GM18505 (cell line): ENCODE measurements around the gene FBXO9.
"Not testable (repeated sequence)": the region's sequence is repeated elsewhere in the genome, so short reads cannot be mapped to it uniquely, and the experiment has no call there.

Experiments
- ATAC-seq: cut with Tn5 transposase; IDR thresholded peaks from one replicate; pipeline ENCODE4 v1.9.1; 2021; ENCODE audit not compliant: unreplicated experiment
- POLR2A ChIP-seq: IDR thresholded peaks from 4 replicates; pipeline ENCODE4 v1.6.1; 2011; ENCODE audit warnings: borderline replicate concordance; ENCODE audit not compliant: insufficient read depth, insufficient read length; ENCODE audit errors: extremely low read depth

The FBXO9 gene

GRCh38 chr6:53056273-53056672 lies 8.9 kb upstream of the FBXO9 start:
- ATAC-seq = no peak
- TF ChIP-seq POLR2A = no peak

GRCh38 chr6:53058388-53059195 lies 6.6 kb upstream of the FBXO9 start:
- ATAC-seq = no peak
- no peak for TF ChIP-seq POLR2A

GRCh38 chr6:53059648-53060589 lies 5.3 kb upstream of the FBXO9 start:
- no peak for ATAC-seq
- no peak for TF ChIP-seq POLR2A

DNA sequence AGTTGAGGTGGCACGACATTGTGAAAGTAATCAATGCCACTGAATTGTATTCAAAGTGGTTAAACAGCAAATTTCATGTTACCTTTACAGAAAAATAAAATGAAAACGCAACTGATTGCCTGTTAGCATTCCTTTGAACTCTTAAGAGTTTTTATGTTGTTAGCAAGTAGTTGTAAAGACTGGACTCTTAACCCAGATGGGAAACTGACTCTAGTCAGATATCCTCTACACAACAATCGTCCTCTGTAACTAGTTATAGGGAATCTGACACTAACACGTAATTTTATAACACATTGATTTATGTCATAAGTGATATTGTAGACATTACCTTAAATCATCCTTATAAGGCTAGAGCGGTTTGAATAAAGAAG lies 3.0 kb upstream of the FBXO9 start:
- TF ChIP-seq POLR2A = no peak
- ATAC-seq = no peak

GRCh38 chr6:53064255-53064654 lies 949 bp upstream of the FBXO9 start:
- not testable (repeated sequence) for ATAC-seq

- no peak for TF ChIP-seq POLR2A
- ATAC-seq = peak; percentile 69
These were observed 408 bp upstream of the FBXO9 start for GRCh38 chr6:53064726-53065265.

DNA sequence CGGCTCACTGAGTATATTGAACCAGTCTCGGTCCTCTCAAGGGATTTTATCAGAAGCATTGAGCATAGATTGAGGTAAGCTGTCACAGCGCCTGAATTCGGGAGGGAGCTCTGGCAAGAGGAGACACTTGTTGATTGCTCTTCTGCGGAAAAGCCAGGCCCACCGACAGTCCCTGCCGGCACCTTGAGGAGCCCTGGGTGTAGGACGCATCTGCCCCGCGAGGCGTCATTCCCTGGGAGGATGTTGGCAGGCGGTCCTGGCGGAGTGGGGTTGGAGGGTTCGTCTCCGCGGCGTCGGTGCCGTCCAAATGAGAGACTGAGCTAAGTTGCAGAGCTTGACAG lies 843 bp downstream of the FBXO9 start:
- no peak for ATAC-seq
- no peak for TF ChIP-seq POLR2A

GRCh38 chr6:53066874-53067706 lies 1.9 kb downstream of the FBXO9 start:
- ATAC-seq = no peak
- TF ChIP-seq POLR2A = no peak

DNA sequence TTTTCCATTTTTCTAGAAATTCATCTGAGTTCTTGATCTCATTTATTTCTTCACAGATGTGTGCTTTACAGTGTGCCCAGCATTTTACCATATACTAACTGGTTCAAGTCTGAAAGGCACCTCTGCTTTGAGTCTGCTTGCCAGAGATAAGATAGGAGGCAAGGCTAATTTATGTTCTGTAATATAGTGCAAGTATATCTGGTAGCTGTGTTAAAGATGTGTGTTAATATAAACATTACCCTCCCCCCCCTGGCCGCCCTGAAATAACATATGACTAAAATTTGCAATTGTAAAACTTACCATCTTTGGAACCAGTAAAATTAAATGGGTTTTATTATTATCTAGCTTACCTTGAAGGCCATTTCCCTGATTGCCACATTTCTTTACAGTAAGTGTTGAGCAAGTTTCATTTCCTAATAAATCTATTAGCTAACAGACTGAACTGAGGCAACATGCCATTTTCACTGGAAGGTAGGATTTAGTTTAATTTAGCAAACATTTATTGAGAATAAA lies 2.7 kb downstream of the FBXO9 start:
- TF ChIP-seq POLR2A = no peak
- ATAC-seq = no peak

- TF ChIP-seq POLR2A = no peak
- no peak for ATAC-seq
These were observed 4.2 kb downstream of the FBXO9 start for GRCh38 chr6:53069427-53069826.

GRCh38 chr6:53070806-53071205 lies 5.6 kb downstream of the FBXO9 start:
- peak; percentile 70 for ATAC-seq
- no peak for TF ChIP-seq POLR2A

DNA sequence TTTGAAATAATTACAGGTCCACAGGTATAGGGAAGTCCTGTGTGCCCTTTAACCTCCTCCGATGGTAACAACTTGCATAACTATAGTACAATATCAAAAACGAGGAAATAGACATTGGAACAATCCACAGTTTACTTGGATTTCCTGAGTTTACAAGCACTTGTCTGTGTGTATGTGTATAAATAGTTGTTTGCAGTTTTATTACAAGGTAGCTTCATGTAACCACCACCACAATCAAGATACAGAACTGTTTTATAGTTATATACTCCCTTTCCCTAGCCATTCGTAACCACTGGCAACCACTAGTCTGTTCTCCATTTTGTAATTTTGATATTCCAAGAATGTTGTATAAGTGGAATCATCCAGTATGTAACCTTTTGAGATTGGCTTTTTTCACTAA lies 9.1 kb downstream of the FBXO9 start:
- ATAC-seq = no peak
- TF ChIP-seq POLR2A = no peak

DNA sequence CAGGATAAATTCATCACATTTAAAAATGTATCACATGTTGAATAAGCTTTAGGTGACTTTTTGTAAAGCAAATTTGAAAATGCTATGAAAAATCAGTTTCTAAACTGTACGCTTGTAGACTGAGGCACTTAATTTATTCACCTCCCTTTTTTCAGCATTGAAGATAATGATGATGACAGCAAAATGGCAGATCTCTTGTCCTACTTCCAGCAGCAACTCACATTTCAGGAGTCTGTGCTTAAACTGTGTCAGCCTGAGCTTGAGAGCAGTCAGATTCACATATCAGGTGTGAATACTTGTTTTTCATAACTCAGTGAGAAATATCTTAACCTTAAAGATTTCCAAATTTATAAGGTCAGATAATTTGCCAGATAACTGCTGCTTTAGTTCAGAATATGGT lies 15.6 kb downstream of the FBXO9 start:
- ATAC-seq = no peak
- TF ChIP-seq POLR2A = no peak
